GM06990 (cell line): ENCODE measurements around the gene FRY.

Experiments used
- DNase-seq: peaks from one replicate; pipeline ENCODE4 v3.0.0-alpha.2; 2011; ENCODE audit not compliant: insufficient read length; ENCODE audit errors: extremely low read depth
- H3K27me3 ChIP-seq: replicated peaks from 2 replicates; pipeline ENCODE4 v1.6.0; 2011; ENCODE audit warnings: low read length; ENCODE audit not compliant: control insufficient read depth, insufficient read depth
- H3K36me3 ChIP-seq: 2 replicates; pipeline ENCODE4 v1.5.1; 2011; ENCODE audit warnings: low read length; ENCODE audit not compliant: control insufficient read depth, insufficient read depth
- H3K4me3 ChIP-seq: replicated peaks from 2 replicates; pipeline ENCODE4 v1.5.1; 2011; ENCODE audit warnings: low read depth, mild to moderate bottlenecking, control low read depth, low read length
- CTCF ChIP-seq: IDR thresholded peaks from 2 replicates; pipeline ENCODE4 v1.5.1; 2011; ENCODE audit warnings: low read length, control low read depth, mild to moderate bottlenecking, inconsistent platforms; ENCODE audit not compliant: insufficient read depth, poor library complexity, severe bottlenecking

The FRY gene

DNA sequence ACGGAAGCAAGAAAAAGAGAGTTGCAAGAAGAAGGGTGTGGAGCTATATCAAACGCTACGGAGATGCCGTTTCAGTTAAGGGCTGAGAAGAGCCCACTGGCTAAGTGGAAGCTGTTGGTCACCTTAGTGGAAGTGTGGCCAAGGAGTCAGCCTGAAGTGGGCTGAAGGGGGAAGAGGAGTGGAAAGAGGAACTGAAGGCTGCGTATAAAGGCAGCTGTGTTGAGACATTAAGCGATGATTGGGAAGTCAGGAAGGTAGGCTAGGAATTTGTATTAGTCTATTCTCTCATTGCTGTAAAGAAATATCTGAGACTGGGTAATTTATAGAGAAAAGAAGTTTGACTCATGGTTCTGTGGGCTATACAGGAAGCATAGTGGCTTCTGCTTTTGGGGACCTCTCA is 14.1 kb upstream of the FRY start:
- no peak for TF ChIP-seq CTCF
- Histone ChIP-seq H3K27me3 (no peaks in the 10 kb centered on the region), H3K36me3 (no peaks in the 10 kb centered on the region), H3K4me3 (no peak overlapping the region)
- DNase-seq, result no peak

DNA sequence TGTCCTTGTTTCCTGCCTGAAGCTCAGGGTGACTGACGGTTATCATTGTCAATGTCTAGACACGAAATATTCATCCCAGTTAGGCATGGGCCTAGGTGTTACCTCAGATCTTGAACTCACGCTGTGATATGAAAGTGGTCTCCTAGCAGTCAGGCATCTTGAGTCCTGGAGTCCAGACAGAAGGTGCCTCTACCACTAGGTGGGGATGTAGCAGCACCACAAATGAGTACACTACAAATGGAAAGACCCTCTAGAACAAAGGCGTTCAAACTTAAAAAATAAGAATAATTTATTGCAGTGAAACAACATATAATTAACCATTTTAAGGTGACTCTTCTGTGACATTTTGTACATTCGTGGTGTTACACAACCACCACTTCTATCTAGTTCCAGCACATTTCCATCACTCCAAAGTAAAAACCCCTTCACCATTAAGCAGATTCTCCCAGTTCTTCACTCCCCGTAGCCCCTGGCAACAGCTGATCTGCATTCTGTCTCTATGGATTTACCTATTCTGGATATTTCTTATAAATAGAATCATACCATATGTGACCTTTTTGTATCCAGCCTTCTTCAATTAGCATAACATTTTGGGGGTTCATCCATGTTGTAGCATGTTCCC is 11.9 kb upstream of the FRY start:
- H3K27me3 ChIP-seq, result no peaks in the 10 kb centered on the region
- TF ChIP-seq CTCF, result peak; percentile 82
- H3K36me3 ChIP-seq, result no peaks in the 10 kb centered on the region
- no peak overlapping the region for H3K4me3 ChIP-seq
- no peak for DNase-seq

DNA sequence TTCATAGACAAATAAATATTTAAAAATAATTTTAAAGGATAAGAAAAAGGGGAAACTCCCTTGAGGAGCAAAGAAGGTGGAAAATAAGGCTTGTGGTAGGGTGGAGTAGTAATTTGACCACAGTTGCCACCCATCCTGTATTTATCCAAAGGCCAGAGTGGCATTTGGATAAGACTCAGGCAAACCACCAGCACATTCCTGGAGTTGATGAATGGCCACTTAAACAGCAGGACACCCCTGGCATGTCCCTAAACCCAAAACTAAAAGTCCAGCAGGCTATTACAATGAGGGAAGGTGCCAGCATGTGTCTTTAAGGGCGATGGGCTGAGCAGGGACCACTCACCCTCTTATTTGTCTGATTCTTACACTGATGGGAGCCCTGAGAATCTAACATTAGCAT is 9.8 kb upstream of the FRY start:
- H3K27me3 ChIP-seq, result no peaks in the 10 kb centered on the region
- DNase-seq, result no peak
- no peaks in the 10 kb centered on the region for H3K36me3 ChIP-seq
- no peak overlapping the region for H3K4me3 ChIP-seq
- no peak for TF ChIP-seq CTCF

- no peak for DNase-seq
- Histone ChIP-seq H3K4me3 (no peak overlapping the region), H3K36me3 (no peaks in the 10 kb centered on the region), H3K27me3 (no peaks in the 10 kb centered on the region)
- TF ChIP-seq CTCF, result no peak
Measured at GRCh38 chr13:32022311-32022710, 9.3 kb upstream of the FRY start.

DNA sequence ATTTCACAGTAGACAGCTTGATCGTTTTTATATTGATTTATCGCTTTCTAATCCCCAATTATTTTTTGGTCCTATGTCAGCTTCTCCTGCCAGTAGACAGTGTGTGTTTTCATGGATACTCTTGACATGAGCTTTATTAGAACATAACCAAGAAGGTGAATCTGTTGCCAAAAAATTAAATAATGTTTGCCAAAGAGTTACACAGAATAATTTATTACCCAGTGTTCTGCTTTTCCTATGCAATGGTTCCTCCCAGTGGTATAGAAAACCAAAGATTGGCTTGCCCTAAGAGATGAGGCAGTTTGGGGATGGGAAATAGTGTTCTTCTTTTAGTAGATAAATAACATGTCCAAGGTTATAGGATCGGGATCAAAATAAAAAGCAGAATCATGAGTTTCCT is 8.5 kb upstream of the FRY start:
- no peak for TF ChIP-seq CTCF
- no peak for DNase-seq
- H3K4me3 ChIP-seq, result no peak overlapping the region
- H3K27me3 ChIP-seq, result no peaks in the 10 kb centered on the region
- H3K36me3 ChIP-seq, result no peaks in the 10 kb centered on the region

DNA sequence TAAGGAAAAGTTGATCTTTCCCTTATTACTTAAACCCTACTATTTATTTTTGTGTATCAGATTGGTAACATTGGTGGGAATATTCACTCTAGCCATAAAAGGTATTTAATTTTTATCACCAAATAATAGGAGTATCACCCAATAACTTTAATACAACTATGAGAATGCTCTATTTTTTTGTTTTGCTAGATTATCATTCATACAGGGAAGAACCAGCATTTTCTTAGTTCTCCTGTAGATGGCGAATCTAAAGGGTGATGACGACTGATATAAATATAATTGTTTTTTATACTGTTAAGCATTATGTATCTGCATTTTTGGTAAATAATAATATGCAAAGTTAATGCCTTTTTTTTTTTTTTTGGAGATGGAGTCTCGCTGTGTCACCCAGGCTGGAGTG is 7.9 kb upstream of the FRY start:
- H3K36me3 ChIP-seq, result no peaks in the 10 kb centered on the region
- no peak for DNase-seq
- no peaks in the 10 kb centered on the region for H3K27me3 ChIP-seq
- peak; percentile 19 for TF ChIP-seq CTCF
- H3K4me3 ChIP-seq, result no peak overlapping the region
